Neural cell (in vitro differentiated cells): ENCODE data around the gene MRPL24.

Experiments used
- CTCF ChIP-seq: fragments of 450-650 bp; IDR thresholded peaks from 2 replicates; pipeline ENCODE4 v1.5.1; 2014; ENCODE audit warnings: antibody characterized with exemption, mild to moderate bottlenecking, moderate library complexity; ENCODE audit not compliant: poor library complexity, severe bottlenecking
- EP300 ChIP-seq: fragments of 450-650 bp; conservative IDR thresholded peaks from 2 replicates; pipeline ENCODE4 v1.6.1; 2014; ENCODE audit warnings: antibody characterized with exemption, mild to moderate bottlenecking, moderate library complexity; ENCODE audit not compliant: poor library complexity, severe bottlenecking
- EZH2 ChIP-seq: fragments of 200-600, 300-800 bp; shearing (Covaris generic), sonication (generic); IDR thresholded peaks from 2 replicates; pipeline ENCODE4 v1.6.1; 2014; ENCODE audit warnings: antibody characterized with exemption, low read length, borderline replicate concordance, mild to moderate bottlenecking; ENCODE audit not compliant: insufficient read depth, poor library complexity, severe bottlenecking
- MXI1 ChIP-seq: fragments of 450-650 bp; conservative IDR thresholded peaks from 2 replicates; pipeline ENCODE4 v1.6.1; 2014; ENCODE audit warnings: antibody characterized with exemption, mild to moderate bottlenecking; ENCODE audit not compliant: poor library complexity, severe bottlenecking
- RAD21 ChIP-seq: fragments of 450-650 bp; conservative IDR thresholded peaks from 2 replicates; pipeline ENCODE4 v1.6.1; 2014; ENCODE audit warnings: antibody characterized with exemption, mild to moderate bottlenecking, moderate library complexity
- REST ChIP-seq: IDR thresholded peaks from 2 replicates; pipeline ENCODE4 v1.6.1; 2012; ENCODE audit warnings: borderline replicate concordance
- SMC3 ChIP-seq: fragments of 450-650 bp; conservative IDR thresholded peaks from 2 replicates; pipeline ENCODE4 v1.6.1; 2014; ENCODE audit warnings: antibody characterized with exemption, mild to moderate bottlenecking, moderate library complexity; ENCODE audit not compliant: poor library complexity
- TAF1 ChIP-seq: IDR thresholded peaks from 2 replicates; pipeline ENCODE4 v1.6.1; 2012; ENCODE audit warnings: low read depth

GRCh38 chr1:156689953-156690674 lies 50.8 kb downstream of the MRPL24 start:
- TF ChIP-seq EZH2 = no peak
- TF ChIP-seq CTCF = no peak
- TF ChIP-seq SMC3 = no peak
- no peak for TF ChIP-seq EP300
- TF ChIP-seq TAF1 = no peak
- no peak for TF ChIP-seq REST
- TF ChIP-seq MXI1 = no peak
- no peak for TF ChIP-seq RAD21
